ENCODE results near the gene ARID5B. TPM values are rescaled to one million over a fixed set of nuclear protein-coding genes. Genes with fewer than 3 reads are reported as not detected.

ARID5B gene
- total RNA-seq, 2 donors from 2014 or later: 67.9 to 90.1 TPM

DNA sequence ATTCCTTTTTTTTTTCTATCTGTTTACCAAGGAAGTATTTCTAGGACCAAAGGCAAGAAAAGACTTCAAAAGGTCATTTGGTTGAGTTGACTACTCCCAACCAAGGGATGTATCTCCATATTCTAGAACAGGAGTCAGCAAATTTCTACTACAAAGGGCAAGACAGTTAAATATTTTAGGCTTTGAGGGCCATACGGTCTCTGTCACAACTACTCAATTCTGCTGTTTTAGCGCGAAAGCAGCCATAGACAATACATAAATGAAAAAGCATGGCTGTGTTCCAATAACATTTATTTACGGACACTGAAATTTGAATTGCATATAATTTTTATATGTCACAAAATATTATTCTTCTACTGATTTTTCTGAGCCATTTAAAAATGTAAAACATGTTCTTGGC is 8.5 kb upstream of the ARID5B start:
- H3K9me3 ChIP-seq: no peaks in the 10 kb centered on the region
- TF ChIP-seq, protein P1, sequence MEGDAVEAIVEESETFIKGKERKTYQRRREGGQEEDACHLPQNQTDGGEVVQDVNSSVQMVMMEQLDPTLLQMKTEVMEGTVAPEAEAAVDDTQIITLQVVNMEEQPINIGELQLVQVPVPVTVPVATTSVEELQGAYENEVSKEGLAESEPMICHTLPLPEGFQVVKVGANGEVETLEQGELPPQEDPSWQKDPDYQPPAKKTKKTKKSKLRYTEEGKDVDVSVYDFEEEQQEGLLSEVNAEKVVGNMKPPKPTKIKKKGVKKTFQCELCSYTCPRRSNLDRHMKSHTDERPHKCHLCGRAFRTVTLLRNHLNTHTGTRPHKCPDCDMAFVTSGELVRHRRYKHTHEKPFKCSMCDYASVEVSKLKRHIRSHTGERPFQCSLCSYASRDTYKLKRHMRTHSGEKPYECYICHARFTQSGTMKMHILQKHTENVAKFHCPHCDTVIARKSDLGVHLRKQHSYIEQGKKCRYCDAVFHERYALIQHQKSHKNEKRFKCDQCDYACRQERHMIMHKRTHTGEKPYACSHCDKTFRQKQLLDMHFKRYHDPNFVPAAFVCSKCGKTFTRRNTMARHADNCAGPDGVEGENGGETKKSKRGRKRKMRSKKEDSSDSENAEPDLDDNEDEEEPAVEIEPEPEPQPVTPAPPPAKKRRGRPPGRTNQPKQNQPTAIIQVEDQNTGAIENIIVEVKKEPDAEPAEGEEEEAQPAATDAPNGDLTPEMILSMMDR (IDR thresholded peaks at IDR 0.05): no peak
- TF ChIP-seq POLR2A (IDR thresholded peaks at IDR 0.05) (no peak), POLR2AphosphoS5 (IDR thresholded peaks at IDR 0.05) (no peak)
- no peak for DNase-seq (ENCODE audit: low spot score)
- H3K4me3 ChIP-seq: no peak overlapping the region
- H3K4me1 ChIP-seq (replicated peaks): no peaks in the 10 kb centered on the region
- intact Hi-C loops (cut with DNase I): loop anchor here (10.0 kb wide), 1 partner anchor 148 kb away; no protein-coding TSS in a partner anchor
- no peaks in the 10 kb centered on the region for H3K27me3 ChIP-seq (replicated peaks; ENCODE audit: insufficient read depth)
- no peaks in the 10 kb centered on the region for H3K36me3 ChIP-seq
- WGBS: 96% methylated on average over 4 of the region's 4 CpGs
- no peak overlapping the region for H3K27ac ChIP-seq

DNA sequence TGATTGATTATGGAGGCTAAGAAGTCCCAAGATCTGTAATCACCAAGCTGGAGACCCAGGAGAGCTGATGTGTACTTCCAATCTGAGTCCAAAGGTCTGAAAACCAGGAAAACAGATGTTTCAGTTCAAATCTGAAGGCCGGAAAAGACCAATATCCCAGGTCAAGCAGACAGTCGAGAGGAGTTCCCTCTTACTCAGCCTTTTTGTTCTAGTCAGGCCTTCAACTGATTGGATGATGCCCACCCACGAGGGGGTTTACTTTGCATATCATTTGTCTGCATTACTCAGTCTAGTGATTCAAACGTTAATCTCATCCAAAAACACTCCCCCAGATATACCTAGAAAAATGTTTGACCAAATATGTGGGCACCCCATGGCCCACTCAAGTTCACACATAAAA is 7.4 kb upstream of the ARID5B start:
- 86% methylated on average over 4 of the region's 4 CpGs for WGBS
- H3K27ac ChIP-seq: no peak overlapping the region
- DNase-seq (ENCODE audit: low spot score): no peak
- no peaks in the 10 kb centered on the region for H3K36me3 ChIP-seq
- H3K4me3 ChIP-seq: no peak overlapping the region
- H3K4me1 ChIP-seq (replicated peaks): peaks cover 5% of the 10 kb centered on the region
- no peaks in the 10 kb centered on the region for H3K27me3 ChIP-seq (replicated peaks; ENCODE audit: insufficient read depth)
- intact Hi-C loops (cut with DNase I): loop anchor here (10.0 kb wide), 1 partner anchor 149 kb away; no protein-coding TSS in a partner anchor
- TF ChIP-seq POLR2AphosphoS5 (IDR thresholded peaks at IDR 0.05) (no peak), POLR2A (IDR thresholded peaks at IDR 0.05) (no peak)
- TF ChIP-seq, protein P1 (IDR thresholded peaks at IDR 0.05): no peak
- no peaks in the 10 kb centered on the region for H3K9me3 ChIP-seq

DNA sequence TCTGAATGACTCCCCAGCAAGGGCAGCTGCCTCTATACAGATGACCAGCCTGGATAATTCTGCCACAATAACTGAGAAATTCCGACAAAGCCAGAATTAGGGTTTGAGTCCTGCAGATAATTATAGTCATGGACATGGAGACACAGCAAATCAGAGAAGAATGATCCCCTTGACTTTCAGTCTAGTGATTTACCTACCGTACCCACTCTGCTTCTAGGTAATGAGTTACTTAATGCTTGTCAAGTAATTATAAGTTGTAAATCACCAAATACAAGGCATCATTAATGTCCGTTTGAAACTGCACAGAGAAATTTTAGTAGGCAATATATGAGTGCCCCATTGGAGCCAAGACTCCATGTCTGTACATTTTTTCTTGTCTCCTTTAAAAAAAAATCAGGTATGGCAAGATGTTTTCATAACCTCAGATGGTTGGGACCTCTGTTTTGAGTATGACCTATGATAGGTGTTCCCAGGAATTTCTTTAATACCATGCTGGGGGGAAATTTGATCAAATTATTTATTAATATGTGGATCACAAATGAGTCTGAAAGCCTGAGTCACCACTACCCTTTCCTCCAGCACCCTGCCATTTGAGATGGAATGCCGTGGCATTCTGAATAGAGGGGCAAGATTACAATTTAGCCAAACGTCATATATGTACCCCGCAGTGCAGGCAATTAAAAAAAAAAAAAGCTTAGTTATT is 5.5 kb upstream of the ARID5B start:
- Histone ChIP-seq H3K4me1 (replicated peaks) (peaks cover 5% of the 10 kb centered on the region), H3K27me3 (replicated peaks; ENCODE audit: insufficient read depth) (no peaks in the 10 kb centered on the region), H3K27ac (no peak overlapping the region), H3K9me3 (no peaks in the 10 kb centered on the region), H3K36me3 (no peaks in the 10 kb centered on the region), H3K4me3 (no peak overlapping the region)
- no peak for DNase-seq (ENCODE audit: low spot score)
- TF ChIP-seq, protein P1 (IDR thresholded peaks at IDR 0.05): no peak
- TF ChIP-seq POLR2A (IDR thresholded peaks at IDR 0.05): no peak
- no peak for TF ChIP-seq POLR2AphosphoS5 (IDR thresholded peaks at IDR 0.05)
- intact Hi-C loops (cut with DNase I): loop anchor here (5.0 to 10.0 kb wide), 2 partner anchors 59 to 151 kb away; no protein-coding TSS in a partner anchor
- WGBS: 82% methylated on average over 6 of the region's 6 CpGs

DNA sequence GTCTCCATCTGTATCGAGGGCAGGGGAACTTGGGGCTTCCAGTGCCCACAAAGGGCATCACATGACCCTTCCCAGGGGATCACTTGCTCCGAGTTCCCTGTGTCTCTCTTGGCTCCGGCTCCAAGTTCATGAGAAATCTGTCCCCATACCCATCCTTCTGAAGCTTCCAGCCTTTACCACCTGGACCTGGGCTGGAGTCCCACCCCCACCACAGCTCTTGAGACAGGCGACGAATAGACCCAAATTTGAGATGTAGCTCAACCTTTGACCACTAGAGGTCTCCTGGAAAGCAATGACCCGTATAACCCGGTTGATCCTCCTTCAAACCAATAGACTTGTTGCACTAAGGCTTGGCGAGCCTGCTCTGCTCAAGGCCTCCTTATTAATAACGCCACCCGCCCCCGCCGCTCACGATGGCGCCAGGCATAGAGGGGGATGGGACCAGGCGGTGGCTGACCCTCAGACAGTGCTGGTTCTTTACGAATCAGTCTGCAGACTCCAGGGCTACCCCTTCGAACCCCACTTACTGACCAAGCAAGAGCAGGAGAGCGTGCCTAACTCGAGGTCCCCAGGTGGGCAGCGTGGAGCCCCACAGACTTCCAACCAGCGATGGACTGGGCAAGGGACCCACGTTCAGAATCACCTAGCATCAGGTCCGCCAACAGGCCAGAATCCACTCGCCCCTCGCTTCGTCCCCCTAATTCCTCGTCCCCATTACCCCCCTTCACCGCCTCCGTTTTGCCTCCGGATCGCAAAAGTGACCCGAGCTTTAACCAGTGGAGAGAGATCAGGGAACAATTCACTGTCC is 4.4 kb upstream of the ARID5B start:
- Histone ChIP-seq H3K9me3 (no peaks in the 10 kb centered on the region), H3K27me3 (replicated peaks; ENCODE audit: insufficient read depth) (no peaks in the 10 kb centered on the region), H3K36me3 (no peaks in the 10 kb centered on the region), H3K27ac (peak overlapping the region in 1 of 2 donors; percentile 8), H3K4me3 (no peak overlapping the region), H3K4me1 (replicated peaks) (peaks cover 5% of the 10 kb centered on the region)
- WGBS: 45% methylated on average over 32 of the region's 32 CpGs
- intact Hi-C loops (cut with DNase I): loop anchor here (5.0 to 10.0 kb wide), 2 partner anchors 60 to 152 kb away; no protein-coding TSS in a partner anchor
- no peak for DNase-seq (ENCODE audit: low spot score)
- TF ChIP-seq POLR2A (IDR thresholded peaks at IDR 0.05) (no peak), POLR2AphosphoS5 (IDR thresholded peaks at IDR 0.05) (no peak)
- TF ChIP-seq, protein P1 (IDR thresholded peaks at IDR 0.05): peak; percentile 17 to 47 (median 40)

All from prostate gland (tissue), 2 donors.